Smooth muscle cell (in vitro differentiated cells): ENCODE measurements around the gene TAS2R3. TPM values are rescaled to one million over a fixed set of nuclear protein-coding genes. Genes with fewer than 3 reads are reported as not detected.
"Not testable (repeated sequence)": the region's sequence is repeated elsewhere in the genome, so short reads cannot be mapped to it uniquely, and the experiment has no call there.

Experiments used
- DNase-seq: peaks from one replicate; lab custom pipeline; 2025; ENCODE audit not compliant: unreplicated experiment; lab: John Stamatoyannopoulos, UW
- H2AFZ ChIP-seq: fragments of 200-600 bp; sonication (generic); 2 replicates; pipeline ENCODE4 v1.6.0; 2016; ENCODE audit warnings: antibody characterized with exemption, low read depth, mild to moderate bottlenecking
- H3F3A ChIP-seq: fragments of 200-600 bp; sonication (generic); 2 replicates; pipeline ENCODE4 v1.6.0; 2017; ENCODE audit warnings: antibody characterized with exemption, low read depth
- H3K27ac ChIP-seq: fragments of 200-600 bp; sonication (generic); 2 replicates; pipeline ENCODE4 v1.5.1; 2016; ENCODE audit warnings: low read depth, mild to moderate bottlenecking
- H3K27me3 ChIP-seq: fragments of 200-600 bp; sonication (generic); 2 replicates; pipeline ENCODE4 v1.6.1; 2016; ENCODE audit warnings: low read depth, mild to moderate bottlenecking
- H3K36me3 ChIP-seq: fragments of 200-600 bp; sonication (generic); 2 replicates; pipeline ENCODE4 v1.5.1; 2016; ENCODE audit warnings: low read depth
- H3K4me1 ChIP-seq: fragments of 200-600 bp; sonication (generic); 2 replicates; pipeline ENCODE4 v1.5.1; 2016; ENCODE audit warnings: low read depth
- H3K4me2 ChIP-seq: fragments of 200-600 bp; sonication (generic); 2 replicates; pipeline ENCODE4 v1.6.0; 2016; ENCODE audit warnings: mild to moderate bottlenecking
- H3K4me3 ChIP-seq: fragments of 200-600 bp; sonication (generic); 2 replicates; pipeline ENCODE4 v1.5.1; 2016; ENCODE audit warnings: mild to moderate bottlenecking
- H3K79me2 ChIP-seq: fragments of 200-600 bp; sonication (generic); 2 replicates; pipeline ENCODE4 v1.6.0; 2016; ENCODE audit warnings: low read depth, mild to moderate bottlenecking
- H3K9ac ChIP-seq: fragments of 200-600 bp; sonication (generic); 2 replicates; pipeline ENCODE4 v1.6.0; 2016; ENCODE audit warnings: low read depth
- H3K9me3 ChIP-seq: fragments of 200-600 bp; sonication (generic); replicated peaks from 2 replicates; pipeline ENCODE4 v1.5.1; 2016; ENCODE audit warnings: low read depth
- H4K20me1 ChIP-seq: fragments of 200-600 bp; sonication (generic); 2 replicates; pipeline ENCODE4 v1.6.0; 2016; ENCODE audit warnings: low read depth
- WGBS: methylation state at CpG from one replicate; pipeline ENCODE4 v1.1.7; 2016; ENCODE audit warnings: low lambda C conversion rate; 5-methylcytosine and 5-hydroxymethylcytosine counted together
- polyA plus RNA-seq: library from polyadenylated mRNA; unstranded; fragments of >200 nt; fragmentation: Nextera tagmentation; extraction: Ambion mirVana; gene quantifications from 2 replicates; pipeline ENCODE4 v1.2.1, GENCODE V29; 2016
- total RNA-seq: library from RNA; depleted of rRNA; stranded (reverse); fragments of >200 nt; gene quantifications from 2 replicates; pipeline ENCODE4 v1.2.3, GENCODE V29; 2014
- TF ChIP-seq, protein P1 (sequence below): fragments of 200-600 bp; sonication (generic); IDR thresholded peaks from 2 replicates; pipeline ENCODE4 v1.5.1; 2017; ENCODE audit warnings: borderline replicate concordance, mild to moderate bottlenecking, antibody characterized with exemption; ENCODE audit not compliant: insufficient read depth, poor library complexity, severe bottlenecking

TAS2R3 gene
- total and polyA plus RNA-seq, 2 experiments from 2014 or later, result 0.54 TPM; not detected in 1

GRCh38 chr7:141742229-141742628, 21.7 kb upstream of the TAS2R3 start:
- Histone ChIP-seq H3K79me2 (peaks cover 28% of the 10 kb centered on the region), H3K27ac (no peak overlapping the region)

DNA sequence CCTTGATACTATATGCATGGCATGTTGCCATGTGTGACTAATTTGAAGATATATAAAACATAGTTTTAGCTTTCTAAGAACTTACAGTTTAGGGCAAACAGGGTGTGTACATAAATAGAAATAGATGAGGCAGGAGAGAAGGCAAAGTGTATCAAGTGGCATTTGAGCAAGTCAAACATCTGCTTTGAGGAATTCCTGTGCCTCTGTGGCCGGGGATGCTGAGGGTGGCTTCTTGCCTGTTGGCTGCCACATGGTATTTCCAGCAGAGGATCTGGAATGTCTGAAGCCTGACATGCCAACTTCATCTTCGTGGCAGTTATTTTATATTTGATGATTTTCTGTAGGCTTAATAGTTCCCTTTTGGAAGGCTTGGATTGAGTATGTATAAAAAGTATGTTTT, 19.8 kb upstream of the TAS2R3 start:
- 98% methylated on average over 2 of the region's 2 CpGs for WGBS
- H3K9me3 ChIP-seq, result no peaks in the 10 kb centered on the region
- H4K20me1 ChIP-seq, result no peaks in the 10 kb centered on the region
- H3K36me3 ChIP-seq, result peaks cover 41% of the 10 kb centered on the region
- H2AFZ ChIP-seq, result no peak overlapping the region
- no peak overlapping the region for H3K27ac ChIP-seq
- H3K27me3 ChIP-seq, result no peaks in the 10 kb centered on the region
- H3K79me2 ChIP-seq, result peaks cover 24% of the 10 kb centered on the region
- no peak overlapping the region for H3K4me3 ChIP-seq
- peaks cover 7% of the 10 kb centered on the region for H3K4me1 ChIP-seq
- no peaks in the 10 kb centered on the region for H3F3A ChIP-seq
- TF ChIP-seq, protein P1, sequence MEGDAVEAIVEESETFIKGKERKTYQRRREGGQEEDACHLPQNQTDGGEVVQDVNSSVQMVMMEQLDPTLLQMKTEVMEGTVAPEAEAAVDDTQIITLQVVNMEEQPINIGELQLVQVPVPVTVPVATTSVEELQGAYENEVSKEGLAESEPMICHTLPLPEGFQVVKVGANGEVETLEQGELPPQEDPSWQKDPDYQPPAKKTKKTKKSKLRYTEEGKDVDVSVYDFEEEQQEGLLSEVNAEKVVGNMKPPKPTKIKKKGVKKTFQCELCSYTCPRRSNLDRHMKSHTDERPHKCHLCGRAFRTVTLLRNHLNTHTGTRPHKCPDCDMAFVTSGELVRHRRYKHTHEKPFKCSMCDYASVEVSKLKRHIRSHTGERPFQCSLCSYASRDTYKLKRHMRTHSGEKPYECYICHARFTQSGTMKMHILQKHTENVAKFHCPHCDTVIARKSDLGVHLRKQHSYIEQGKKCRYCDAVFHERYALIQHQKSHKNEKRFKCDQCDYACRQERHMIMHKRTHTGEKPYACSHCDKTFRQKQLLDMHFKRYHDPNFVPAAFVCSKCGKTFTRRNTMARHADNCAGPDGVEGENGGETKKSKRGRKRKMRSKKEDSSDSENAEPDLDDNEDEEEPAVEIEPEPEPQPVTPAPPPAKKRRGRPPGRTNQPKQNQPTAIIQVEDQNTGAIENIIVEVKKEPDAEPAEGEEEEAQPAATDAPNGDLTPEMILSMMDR, result no peak
- H3K9ac ChIP-seq, result no peak overlapping the region
- no peak for DNase-seq
- H3K4me2 ChIP-seq, result no peak overlapping the region

More at GRCh38 chr7:141742229-141742628, 21.7 kb upstream of the TAS2R3 start:
- Histone ChIP-seq H3K4me1 (peaks cover 11% of the 10 kb centered on the region), H3K36me3 (peaks cover 32% of the 10 kb centered on the region), H4K20me1 (no peaks in the 10 kb centered on the region), H3K4me3 (no peak overlapping the region), H3K9ac (no peak overlapping the region), H2AFZ (no peak overlapping the region), H3K27me3 (no peaks in the 10 kb centered on the region), H3F3A (no peaks in the 10 kb centered on the region), H3K9me3 (no peaks in the 10 kb centered on the region), H3K4me2 (no peak overlapping the region)
- WGBS, result 66% methylated on average over 1 of the region's 1 CpG
- TF ChIP-seq, protein P1, result no peak
- DNase-seq, result no peak

- no peak overlapping the region for H3K9ac ChIP-seq
- 83% methylated on average over 2 of the region's 2 CpGs for whole genome bisulfite sequencing
- no peaks in the 10 kb centered on the region for H3K27me3 ChIP-seq
- no peak overlapping the region for H3K4me3 ChIP-seq
- peaks cover 13% of the 10 kb centered on the region for H3K9me3 ChIP-seq
- TF ChIP-seq, protein P1, result no peak
- H3K27ac ChIP-seq, result peak overlapping the region; percentile 6
- no peak for DNase-seq
- no peaks in the 10 kb centered on the region for H3F3A ChIP-seq
- no peak overlapping the region for H2AFZ ChIP-seq
- peaks cover 78% of the 10 kb centered on the region for H3K36me3 ChIP-seq
- H3K79me2 ChIP-seq, result peaks cover 3% of the 10 kb centered on the region
- no peak overlapping the region for H3K4me2 ChIP-seq
- no peaks in the 10 kb centered on the region for H4K20me1 ChIP-seq
- no peaks in the 10 kb centered on the region for H3K4me1 ChIP-seq
These were observed 15.5 kb upstream of the TAS2R3 start for GRCh38 chr7:141748396-141748795.

- H3K9ac ChIP-seq, H4K20me1 ChIP-seq, H3K27me3 ChIP-seq, H3K79me2 ChIP-seq, DNase-seq, H3F3A ChIP-seq, H2AFZ ChIP-seq, H3K4me1 ChIP-seq, H3K4me2 ChIP-seq, H3K4me3 ChIP-seq, H3K27ac ChIP-seq: not testable (repeated sequence)
- H3K9me3 ChIP-seq, result peaks cover 13% of the 10 kb centered on the region
- peaks cover 50% of the 10 kb centered on the region for H3K36me3 ChIP-seq
- WGBS, result 98% methylated on average over 10 of the region's 10 CpGs
These were observed 12.0 kb upstream of the TAS2R3 start for GRCh38 chr7:141751904-141752303.
